DND-41 (cell line): Measurements from ENCODE around the gene CABP1.

Experiments used
- CTCF ChIP-seq: IDR thresholded peaks from 2 replicates; pipeline ENCODE4 v1.5.1; 2012; ENCODE audit warnings: borderline replicate concordance, low read length, moderate library complexity, mild to moderate bottlenecking; ENCODE audit not compliant: poor library complexity, severe bottlenecking; ENCODE audit errors: extremely low read depth
- EZH2 ChIP-seq: IDR thresholded peaks from 3 replicates; pipeline ENCODE4 v1.6.1; 2012; ENCODE audit warnings: borderline replicate concordance, low read depth, mild to moderate bottlenecking, moderate library complexity, low read length, inconsistent platforms; ENCODE audit not compliant: severe bottlenecking

GRCh38 chr12:120677765-120678473, 37.5 kb downstream of the CABP1 start:
- TF ChIP-seq CTCF (no peak), EZH2 (no peak)
